ENCODE measurements around the gene CCDC13.

GRCh38 chr3:42819351-42819965 lies 46.4 kb upstream of the CCDC13 start:
- TF ChIP-seq CTCF (IDR thresholded peaks at IDR 0.05; ENCODE audit: low read depth, low read length, missing input control): peak; percentile 2
- TF ChIP-seq HNF4A (conservative IDR thresholded peaks at IDR 0.05): peak in 1 of 2 donors; percentile 20
- no peak for TF ChIP-seq RXRA (IDR thresholded peaks at IDR 0.05)
- no peak for TF ChIP-seq JUND (IDR thresholded peaks at IDR 0.05)
- no peak for TF ChIP-seq REST (IDR thresholded peaks at IDR 0.05)
- no peak for TF ChIP-seq ZBTB33 (IDR thresholded peaks at IDR 0.05)
- no peak for TF ChIP-seq SP1 (IDR thresholded peaks at IDR 0.05)
- peak; percentile 8 for TF ChIP-seq YY1 (IDR thresholded peaks at IDR 0.05)
- TF ChIP-seq, protein P1, sequence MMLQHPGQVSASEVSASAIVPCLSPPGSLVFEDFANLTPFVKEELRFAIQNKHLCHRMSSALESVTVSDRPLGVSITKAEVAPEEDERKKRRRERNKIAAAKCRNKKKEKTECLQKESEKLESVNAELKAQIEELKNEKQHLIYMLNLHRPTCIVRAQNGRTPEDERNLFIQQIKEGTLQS (IDR thresholded peaks at IDR 0.05): no peak
- no peak for TF ChIP-seq RAD21 (IDR thresholded peaks at IDR 0.05)
- TF ChIP-seq GABPA (IDR thresholded peaks at IDR 0.05 in 1 of 2, conservative IDR thresholded peaks at IDR 0.05 in 1 of 2): no peak
- no peak for TF ChIP-seq TAF1 (conservative IDR thresholded peaks at IDR 0.05)
- TF ChIP-seq NR2F2 (IDR thresholded peaks at IDR 0.05): no peak

Measured in liver (tissue), 3 donors.